Measurements from ENCODE around the gene CHRND.

DNA sequence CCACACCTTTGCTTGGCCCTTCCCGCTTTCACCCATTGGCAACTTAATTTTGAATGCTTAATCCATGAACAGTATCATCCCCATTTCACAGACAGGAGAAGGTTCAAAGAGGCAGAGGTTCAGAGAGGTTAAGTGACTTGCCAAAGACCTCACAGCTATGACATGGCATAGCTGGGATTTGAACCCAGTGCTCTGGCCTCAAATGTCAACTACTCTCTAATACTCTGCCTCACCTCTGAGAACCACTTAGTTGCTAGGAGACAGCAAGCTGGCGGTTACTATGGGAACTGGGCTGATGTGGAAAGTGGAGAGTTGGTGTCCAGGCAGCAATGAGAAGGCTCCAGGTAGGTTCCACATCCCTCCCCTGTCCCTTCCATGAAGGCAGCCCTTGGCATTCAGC is 21.5 kb upstream of the CHRND start:
- TF ChIP-seq, protein P1, sequence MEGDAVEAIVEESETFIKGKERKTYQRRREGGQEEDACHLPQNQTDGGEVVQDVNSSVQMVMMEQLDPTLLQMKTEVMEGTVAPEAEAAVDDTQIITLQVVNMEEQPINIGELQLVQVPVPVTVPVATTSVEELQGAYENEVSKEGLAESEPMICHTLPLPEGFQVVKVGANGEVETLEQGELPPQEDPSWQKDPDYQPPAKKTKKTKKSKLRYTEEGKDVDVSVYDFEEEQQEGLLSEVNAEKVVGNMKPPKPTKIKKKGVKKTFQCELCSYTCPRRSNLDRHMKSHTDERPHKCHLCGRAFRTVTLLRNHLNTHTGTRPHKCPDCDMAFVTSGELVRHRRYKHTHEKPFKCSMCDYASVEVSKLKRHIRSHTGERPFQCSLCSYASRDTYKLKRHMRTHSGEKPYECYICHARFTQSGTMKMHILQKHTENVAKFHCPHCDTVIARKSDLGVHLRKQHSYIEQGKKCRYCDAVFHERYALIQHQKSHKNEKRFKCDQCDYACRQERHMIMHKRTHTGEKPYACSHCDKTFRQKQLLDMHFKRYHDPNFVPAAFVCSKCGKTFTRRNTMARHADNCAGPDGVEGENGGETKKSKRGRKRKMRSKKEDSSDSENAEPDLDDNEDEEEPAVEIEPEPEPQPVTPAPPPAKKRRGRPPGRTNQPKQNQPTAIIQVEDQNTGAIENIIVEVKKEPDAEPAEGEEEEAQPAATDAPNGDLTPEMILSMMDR (IDR thresholded peaks at IDR 0.05; ENCODE audit: low read depth, low read length): no peak
- no peak for TF ChIP-seq EZH2phosphoT487 (IDR thresholded peaks at IDR 0.05; ENCODE audit: low read depth)

All from OCI-LY3 (cell line).